ENCODE data around the gene HOXA1. TPM values are rescaled to one million over a fixed set of nuclear protein-coding genes. Genes with fewer than 3 reads are reported as not detected.

The HOXA1 gene
- total and polyA plus RNA-seq, 2 of the 8 experiments (the other 6 are each of a cell fraction or from before 2014, with no cell fraction given) = not detected

DNA sequence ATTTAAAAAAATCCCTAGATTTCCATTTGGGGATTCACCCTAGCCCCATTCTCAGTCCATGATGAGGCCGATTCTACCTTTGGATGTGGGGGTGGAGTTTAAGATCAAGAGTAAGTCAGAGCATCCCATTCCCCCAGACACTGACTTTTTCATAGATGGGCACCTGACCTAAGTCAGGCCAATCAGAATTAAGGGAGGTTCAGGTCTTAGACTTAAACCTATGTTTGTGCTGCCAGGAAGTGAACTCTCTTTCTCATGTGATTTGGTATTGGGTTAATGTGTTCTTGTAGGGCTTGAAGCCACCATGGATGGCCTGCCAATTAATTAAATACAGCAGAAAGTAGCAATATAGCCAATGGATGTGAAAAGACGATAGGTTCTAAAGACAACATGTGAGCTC, 30.1 kb downstream of the HOXA1 start:
- H2BK12ac ChIP-seq (ENCODE audit: low read depth, low read length) = no peak overlapping the region
- no peak overlapping the region for H3K56ac ChIP-seq (replicated peaks; ENCODE audit: insufficient read length, low read depth, low read length)
- no peaks in the 10 kb centered on the region for H3K79me1 ChIP-seq (ENCODE audit: low read depth, low read length)
- no peak overlapping the region for H3K18ac ChIP-seq (ENCODE audit: extremely low read depth, low read length)
- ChIA-PET CTCF (ENCODE audit: partially characterized antibody) (interaction anchor here (2.3 kb wide), 1 partner anchor 11 kb away, joined by 7 read pairs; no protein-coding TSS in a partner anchor), POLR2A (ENCODE audit: partially characterized antibody) (no interaction called here)
- no peak overlapping the region for H4K8ac ChIP-seq (ENCODE audit: extremely low read depth, insufficient read depth, low read length)
- H3K4ac ChIP-seq (replicated peaks; ENCODE audit: insufficient read length, low read depth, low read length) = no peak overlapping the region
- no peaks in the 10 kb centered on the region for H4K20me1 ChIP-seq (replicated peaks in 1 of 2; ENCODE audit: control insufficient read depth in 1 of 2, insufficient read depth in 2 of 2, low read length in 2 of 2)
- H3K36me3 ChIP-seq (ENCODE audit: control insufficient read depth in 2 of 4, insufficient read depth in 4 of 4, low read length in 3 of 4) = no peaks in the 10 kb centered on the region
- no peak overlapping the region for H4K5ac ChIP-seq (ENCODE audit: insufficient read length, low read depth, low read length)
- H3K4me1 ChIP-seq (replicated peaks in 1 of 4; ENCODE audit: control insufficient read depth in 3 of 4, insufficient read depth in 4 of 4, low read length in 3 of 4) = no peaks in the 10 kb centered on the region
- H2BK15ac ChIP-seq (ENCODE audit: low read length) = no peak overlapping the region
- no peak overlapping the region for H3K4me2 ChIP-seq (ENCODE audit: insufficient read depth in 1 of 2, low read depth in 2 of 2, low read length in 2 of 2)
- no peak overlapping the region for H2AFZ ChIP-seq (ENCODE audit: low read length)
- H3K27me3 ChIP-seq (replicated peaks in 1 of 4; ENCODE audit: control insufficient read depth in 3 of 4, extremely low read depth in 1 of 4, insufficient read depth in 3 of 4, low read length in 3 of 4) = no peaks in the 10 kb centered on the region
- H3K9ac ChIP-seq (replicated peaks in 1 of 4; ENCODE audit: extremely low read depth in 1 of 4, low read depth in 3 of 4, low read length in 3 of 4) = no peak overlapping the region
- no peaks in the 10 kb centered on the region for H3K9me3 ChIP-seq (ENCODE audit: insufficient read depth in 2 of 2, low read depth in 1 of 2, low read length in 1 of 2)
- H3K23me2 ChIP-seq (ENCODE audit: low read depth, low read length) = no peaks in the 10 kb centered on the region
- H2AK5ac ChIP-seq (ENCODE audit: low read depth, low read length) = no peak overlapping the region
- no peak overlapping the region for H2BK20ac ChIP-seq (ENCODE audit: low read length)
- WGBS, 2 experiments (ENCODE audit: extremely low coverage in 1 of 2, insufficient coverage in 1 of 2, insufficient read length in 1 of 2, insufficient replicate concordance in 2 of 2, low coverage in 1 of 2, low lambda C conversion rate in 2 of 2, missing lambda C conversion rate in 1 of 2) = 93% methylated on average over 2 of the region's 2 CpGs; no CpG with 5 or more reads in 1 of the 2 experiments
- no peak overlapping the region for H4K91ac ChIP-seq (replicated peaks; ENCODE audit: insufficient read length, low read length)
- H3K14ac ChIP-seq (ENCODE audit: insufficient read length) = no peak overlapping the region
- H2BK5ac ChIP-seq (ENCODE audit: low read depth, low read length) = no peak overlapping the region
- H3K27ac ChIP-seq (ENCODE audit: low read depth, low read length) = no peak overlapping the region
- no peaks in the 10 kb centered on the region for H3K79me2 ChIP-seq (ENCODE audit: control insufficient read depth in 1 of 2, insufficient read depth in 2 of 2, low read length in 2 of 2)
- DNase-seq (ENCODE audit: low read depth in 1 of 2, low spot score in 2 of 2) (no peak), FAIRE-seq (no peak)
- H3K23ac ChIP-seq (ENCODE audit: insufficient read length) = no peak overlapping the region
- no peak overlapping the region for H3K4me3 ChIP-seq (ENCODE audit: extremely low read depth in 1 of 4, insufficient read depth in 2 of 4, low read depth in 3 of 4, low read length in 4 of 4)
- no peak overlapping the region for H2BK120ac ChIP-seq (replicated peaks; ENCODE audit: low read depth, low read length)
- TF ChIP-seq, protein P1, sequence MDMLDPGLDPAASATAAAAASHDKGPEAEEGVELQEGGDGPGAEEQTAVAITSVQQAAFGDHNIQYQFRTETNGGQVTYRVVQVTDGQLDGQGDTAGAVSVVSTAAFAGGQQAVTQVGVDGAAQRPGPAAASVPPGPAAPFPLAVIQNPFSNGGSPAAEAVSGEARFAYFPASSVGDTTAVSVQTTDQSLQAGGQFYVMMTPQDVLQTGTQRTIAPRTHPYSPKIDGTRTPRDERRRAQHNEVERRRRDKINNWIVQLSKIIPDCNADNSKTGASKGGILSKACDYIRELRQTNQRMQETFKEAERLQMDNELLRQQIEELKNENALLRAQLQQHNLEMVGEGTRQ (IDR thresholded peaks at IDR 0.05; ENCODE audit: low read length) = no peak
- no peak for TF ChIP-seq FOSL1 (IDR thresholded peaks at IDR 0.05; ENCODE audit: insufficient read depth, low read depth, low read length)
- TF ChIP-seq RXRA (IDR thresholded peaks at IDR 0.05; ENCODE audit: insufficient read depth, low read depth, low read length) = no peak
- no peak for TF ChIP-seq CBX5 (IDR thresholded peaks at IDR 0.05; ENCODE audit: low read depth, low read length)
- TF ChIP-seq TAF7 (optimal IDR thresholded peaks at IDR 0.05; ENCODE audit: borderline replicate concordance, low read depth, low read length) = no peak
- no peak for TF ChIP-seq PHF8 (conservative IDR thresholded peaks at IDR 0.05; ENCODE audit: low read depth, low read length)
- TF ChIP-seq, protein P2, sequence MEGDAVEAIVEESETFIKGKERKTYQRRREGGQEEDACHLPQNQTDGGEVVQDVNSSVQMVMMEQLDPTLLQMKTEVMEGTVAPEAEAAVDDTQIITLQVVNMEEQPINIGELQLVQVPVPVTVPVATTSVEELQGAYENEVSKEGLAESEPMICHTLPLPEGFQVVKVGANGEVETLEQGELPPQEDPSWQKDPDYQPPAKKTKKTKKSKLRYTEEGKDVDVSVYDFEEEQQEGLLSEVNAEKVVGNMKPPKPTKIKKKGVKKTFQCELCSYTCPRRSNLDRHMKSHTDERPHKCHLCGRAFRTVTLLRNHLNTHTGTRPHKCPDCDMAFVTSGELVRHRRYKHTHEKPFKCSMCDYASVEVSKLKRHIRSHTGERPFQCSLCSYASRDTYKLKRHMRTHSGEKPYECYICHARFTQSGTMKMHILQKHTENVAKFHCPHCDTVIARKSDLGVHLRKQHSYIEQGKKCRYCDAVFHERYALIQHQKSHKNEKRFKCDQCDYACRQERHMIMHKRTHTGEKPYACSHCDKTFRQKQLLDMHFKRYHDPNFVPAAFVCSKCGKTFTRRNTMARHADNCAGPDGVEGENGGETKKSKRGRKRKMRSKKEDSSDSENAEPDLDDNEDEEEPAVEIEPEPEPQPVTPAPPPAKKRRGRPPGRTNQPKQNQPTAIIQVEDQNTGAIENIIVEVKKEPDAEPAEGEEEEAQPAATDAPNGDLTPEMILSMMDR (IDR thresholded peaks at IDR 0.05; ENCODE audit: control extremely low read depth in 1 of 3, insufficient read depth in 1 of 3, low read depth in 1 of 3, low read length in 3 of 3) = no peak
- no peak for TF ChIP-seq RBBP5 (IDR thresholded peaks at IDR 0.05; ENCODE audit: borderline replicate concordance, low read depth, low read length)
- TF ChIP-seq, protein P3, sequence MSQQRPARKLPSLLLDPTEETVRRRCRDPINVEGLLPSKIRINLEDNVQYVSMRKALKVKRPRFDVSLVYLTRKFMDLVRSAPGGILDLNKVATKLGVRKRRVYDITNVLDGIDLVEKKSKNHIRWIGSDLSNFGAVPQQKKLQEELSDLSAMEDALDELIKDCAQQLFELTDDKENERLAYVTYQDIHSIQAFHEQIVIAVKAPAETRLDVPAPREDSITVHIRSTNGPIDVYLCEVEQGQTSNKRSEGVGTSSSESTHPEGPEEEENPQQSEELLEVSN (IDR thresholded peaks at IDR 0.05) = no peak
- no peak for TF ChIP-seq EGR1 (IDR thresholded peaks at IDR 0.05; ENCODE audit: borderline replicate concordance, low read depth, low read length)
